ENCODE data around the gene OSTC.

Gene OSTC

GRCh38 chr4:108635070-108635655 lies 15.2 kb upstream of the OSTC start:
- Histone ChIP-seq H3K4me2 (ENCODE audit: low read length) (no peak overlapping the region), H3K4me3 (ENCODE audit: low read length) (no peak overlapping the region), H3K9me2 (replicated peaks; ENCODE audit: control insufficient read depth, low read length) (no peaks in the 10 kb centered on the region), H3K79me2 (ENCODE audit: control insufficient read depth, low read length) (no peaks in the 10 kb centered on the region), H3K27me3 (ENCODE audit: control insufficient read depth, low read length) (no peaks in the 10 kb centered on the region), H4K20me1 (ENCODE audit: control insufficient read depth, insufficient read depth, low read depth, low read length) (no peaks in the 10 kb centered on the region), H3K4me1 (ENCODE audit: control insufficient read depth, low read length) (no peaks in the 10 kb centered on the region), H3K27ac (ENCODE audit: low read depth, low read length) (no peak overlapping the region), H3F3A (ENCODE audit: control insufficient read depth, insufficient read depth) (peaks cover 55% of the 10 kb centered on the region), H3K36me3 (ENCODE audit: control insufficient read depth, low read length) (peaks cover 53% of the 10 kb centered on the region), H3K9me3 (ENCODE audit: control insufficient read depth, insufficient read depth, low read length) (no peaks in the 10 kb centered on the region)
- TF ChIP-seq EZH2phosphoT487 (IDR thresholded peaks at IDR 0.05; ENCODE audit: borderline replicate concordance, low read length) (no peak), CTCF (IDR thresholded peaks at IDR 0.05; ENCODE audit: low read depth, low read length, poor library complexity, severe bottlenecking) (no peak)

GRCh38 chr4:108636246-108636645 lies 14.2 kb upstream of the OSTC start:
- Histone ChIP-seq H3K4me3 (ENCODE audit: low read length) (no peak overlapping the region), H3F3A (ENCODE audit: control insufficient read depth, insufficient read depth) (peaks cover 49% of the 10 kb centered on the region), H4K20me1 (ENCODE audit: control insufficient read depth, insufficient read depth, low read depth, low read length) (no peaks in the 10 kb centered on the region), H3K9me2 (replicated peaks; ENCODE audit: control insufficient read depth, low read length) (no peaks in the 10 kb centered on the region), H3K27me3 (ENCODE audit: control insufficient read depth, low read length) (no peaks in the 10 kb centered on the region), H3K4me2 (ENCODE audit: low read length) (no peak overlapping the region), H3K9me3 (ENCODE audit: control insufficient read depth, insufficient read depth, low read length) (no peaks in the 10 kb centered on the region), H3K4me1 (ENCODE audit: control insufficient read depth, low read length) (no peaks in the 10 kb centered on the region), H3K27ac (ENCODE audit: low read depth, low read length) (no peak overlapping the region), H3K79me2 (ENCODE audit: control insufficient read depth, low read length) (no peaks in the 10 kb centered on the region), H3K36me3 (ENCODE audit: control insufficient read depth, low read length) (peaks cover 43% of the 10 kb centered on the region)
- TF ChIP-seq CTCF (IDR thresholded peaks at IDR 0.05; ENCODE audit: low read depth, low read length, poor library complexity, severe bottlenecking) (no peak), EZH2phosphoT487 (IDR thresholded peaks at IDR 0.05; ENCODE audit: borderline replicate concordance, low read length) (no peak)

- H3K36me3 ChIP-seq (ENCODE audit: control insufficient read depth, low read length) = peaks cover 28% of the 10 kb centered on the region
- H3K4me1 ChIP-seq (ENCODE audit: control insufficient read depth, low read length) = no peaks in the 10 kb centered on the region
- H3K27me3 ChIP-seq (ENCODE audit: control insufficient read depth, low read length) = no peaks in the 10 kb centered on the region
- H3K79me2 ChIP-seq (ENCODE audit: control insufficient read depth, low read length) = no peaks in the 10 kb centered on the region
- no peak overlapping the region for H3K4me3 ChIP-seq (ENCODE audit: low read length)
- H3K27ac ChIP-seq (ENCODE audit: low read depth, low read length) = no peak overlapping the region
- peaks cover 36% of the 10 kb centered on the region for H3F3A ChIP-seq (ENCODE audit: control insufficient read depth, insufficient read depth)
- TF ChIP-seq CTCF (IDR thresholded peaks at IDR 0.05; ENCODE audit: low read depth, low read length, poor library complexity, severe bottlenecking) (no peak), EZH2phosphoT487 (IDR thresholded peaks at IDR 0.05; ENCODE audit: borderline replicate concordance, low read length) (no peak)
- H3K9me2 ChIP-seq (replicated peaks; ENCODE audit: control insufficient read depth, low read length) = no peaks in the 10 kb centered on the region
- H3K4me2 ChIP-seq (ENCODE audit: low read length) = no peak overlapping the region
- H4K20me1 ChIP-seq (ENCODE audit: control insufficient read depth, insufficient read depth, low read depth, low read length) = no peaks in the 10 kb centered on the region
- no peaks in the 10 kb centered on the region for H3K9me3 ChIP-seq (ENCODE audit: control insufficient read depth, insufficient read depth, low read length)
Observed at GRCh38 chr4:108637856-108638255, 12.5 kb upstream of the OSTC start.

Data from DOHH2 (cell line).